Measurements from ENCODE around the gene CCDC33.

Gene CCDC33

DNA sequence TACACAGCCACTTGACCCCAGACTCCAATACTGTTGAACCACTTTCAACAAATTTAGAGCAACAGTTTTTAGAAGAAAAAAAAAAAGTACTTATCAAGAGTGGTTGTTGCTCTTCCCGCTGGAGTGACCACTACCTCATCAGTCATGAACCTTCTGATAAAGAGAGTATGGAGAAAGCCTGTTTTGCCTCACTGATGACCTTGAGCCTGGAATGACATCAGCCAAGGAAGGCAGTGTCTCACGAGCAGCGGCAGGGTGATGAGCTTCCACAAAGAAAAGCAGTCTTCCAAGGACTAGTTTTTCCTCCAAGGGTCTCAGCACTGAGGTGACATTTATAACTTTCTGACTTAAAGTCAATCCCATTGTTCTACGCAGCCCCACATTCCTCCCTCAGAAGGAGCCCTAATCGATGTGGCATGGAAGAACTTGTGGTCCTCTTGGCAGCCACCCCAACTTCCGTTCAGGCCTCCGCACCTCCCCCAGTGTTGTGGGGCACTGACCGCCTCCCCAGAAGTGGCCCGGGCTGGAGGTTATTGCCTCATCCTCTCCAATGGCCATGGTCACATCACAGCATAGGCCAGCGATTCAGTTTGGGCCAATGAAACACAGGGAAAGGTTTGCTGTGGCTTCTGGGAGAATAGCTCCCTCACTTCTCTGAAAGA, 133.1 kb downstream of the CCDC33 start:
- no peak for DNase-seq

GRCh38 chr15:74369756-74370155, 133.6 kb downstream of the CCDC33 start:
- no peak for DNase-seq

DNA sequence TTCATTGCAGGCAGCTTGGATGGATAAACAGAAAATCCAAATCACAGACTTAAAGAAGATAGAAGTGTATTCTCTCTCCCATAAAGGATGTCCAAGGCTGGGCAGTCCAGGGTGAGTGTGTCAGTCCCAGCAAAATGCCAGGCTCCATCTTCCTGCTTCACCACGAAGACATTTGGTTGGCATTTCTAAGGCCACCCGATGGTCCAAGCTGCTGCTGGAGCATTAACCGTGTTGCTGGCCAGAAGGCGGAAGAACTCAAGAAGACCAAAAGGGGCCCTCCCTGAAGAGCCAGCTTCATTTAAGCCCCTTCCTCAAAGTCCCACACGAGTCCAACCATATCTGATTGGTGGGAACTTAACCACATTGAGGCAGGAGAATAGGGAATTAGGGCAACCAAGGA, 134.3 kb downstream of the CCDC33 start:
- DNase-seq: no peak

- no peak for DNase-seq
These were observed 137.0 kb downstream of the CCDC33 start for GRCh38 chr15:74373056-74373650.

DNA sequence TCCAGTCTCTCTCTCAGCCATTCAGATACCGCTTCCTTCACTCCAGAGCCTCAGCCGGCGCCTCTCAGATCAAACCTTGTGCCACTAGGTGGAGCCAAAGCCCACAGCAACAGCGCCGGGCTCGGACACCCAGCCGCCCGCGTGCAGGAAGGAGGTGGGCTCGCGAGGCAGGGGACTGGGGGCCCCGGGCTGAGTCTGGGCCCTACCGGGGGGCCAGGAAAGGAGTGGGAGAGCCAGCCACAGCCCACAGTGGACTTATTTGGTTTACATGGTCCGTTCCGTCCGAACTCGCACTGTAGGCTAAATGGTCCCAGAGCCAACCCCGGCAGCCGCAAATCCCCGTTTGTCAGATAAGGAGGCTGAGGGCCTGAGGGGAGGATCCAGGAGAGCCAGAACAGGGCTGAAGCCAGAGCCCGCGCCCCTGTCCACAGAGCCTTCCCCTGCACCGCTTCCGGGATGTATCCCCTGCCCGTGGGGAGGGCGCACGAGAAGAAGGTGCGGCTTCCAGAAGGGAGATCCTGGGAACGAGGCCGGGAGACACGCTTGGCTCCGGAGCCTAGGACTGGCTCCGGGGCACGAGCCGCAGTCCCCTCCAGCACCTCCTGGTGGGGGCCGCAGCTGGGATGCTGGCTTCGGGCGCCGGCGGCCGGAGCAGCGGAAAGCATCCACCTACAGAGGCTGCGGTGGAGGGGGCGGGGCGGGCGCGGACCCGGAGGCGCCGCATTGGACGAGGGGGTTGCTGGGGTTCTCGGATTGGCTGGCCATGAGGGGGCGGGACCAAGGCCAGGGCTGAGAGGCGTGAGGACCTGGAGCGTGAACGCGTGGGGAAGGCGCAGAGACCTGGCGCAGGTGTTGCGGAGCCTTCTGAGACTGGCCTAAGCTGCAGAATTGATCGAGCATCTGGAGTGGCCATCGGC, 137.9 kb downstream of the CCDC33 start:
- peak; percentile 96 to 97 for DNase-seq

DNA sequence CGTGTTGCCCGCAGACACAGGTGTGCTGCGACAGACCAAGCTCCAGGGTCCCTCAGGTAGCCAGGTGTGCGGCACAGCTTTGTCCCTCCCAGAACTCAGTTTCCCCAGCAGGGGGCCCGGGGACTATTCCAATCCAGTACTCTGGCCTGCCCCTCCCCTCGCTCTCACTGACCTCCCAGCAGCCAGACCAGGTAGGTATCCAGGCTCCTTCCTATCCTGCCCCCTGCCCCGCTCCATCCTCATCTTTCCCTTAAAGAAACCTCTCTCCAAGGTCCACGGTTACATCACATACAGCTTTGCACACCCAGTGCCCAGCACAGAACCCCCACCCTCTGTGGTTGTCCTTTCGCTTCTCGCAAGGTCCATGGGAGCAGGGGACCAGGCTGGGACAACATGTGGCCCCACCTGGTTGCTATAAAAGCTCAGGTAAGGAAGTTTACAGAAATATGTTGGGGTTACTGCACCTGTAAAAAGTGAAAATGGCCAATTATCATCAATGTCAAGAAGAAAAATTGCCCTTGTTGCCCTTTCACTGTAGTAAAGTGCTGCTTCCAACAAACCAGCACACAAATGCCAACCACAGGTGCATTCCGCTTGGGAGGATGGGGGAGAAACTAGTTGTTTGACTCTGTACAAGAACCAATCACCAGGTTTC, 138.6 kb downstream of the CCDC33 start:
- DNase-seq: no peak

GRCh38 chr15:74375303-74375693, 139.2 kb downstream of the CCDC33 start:
- peak; percentile 84 to 88 for DNase-seq

GRCh38 chr15:74376226-74376625, 140.1 kb downstream of the CCDC33 start:
- DNase-seq: no peak

DNA sequence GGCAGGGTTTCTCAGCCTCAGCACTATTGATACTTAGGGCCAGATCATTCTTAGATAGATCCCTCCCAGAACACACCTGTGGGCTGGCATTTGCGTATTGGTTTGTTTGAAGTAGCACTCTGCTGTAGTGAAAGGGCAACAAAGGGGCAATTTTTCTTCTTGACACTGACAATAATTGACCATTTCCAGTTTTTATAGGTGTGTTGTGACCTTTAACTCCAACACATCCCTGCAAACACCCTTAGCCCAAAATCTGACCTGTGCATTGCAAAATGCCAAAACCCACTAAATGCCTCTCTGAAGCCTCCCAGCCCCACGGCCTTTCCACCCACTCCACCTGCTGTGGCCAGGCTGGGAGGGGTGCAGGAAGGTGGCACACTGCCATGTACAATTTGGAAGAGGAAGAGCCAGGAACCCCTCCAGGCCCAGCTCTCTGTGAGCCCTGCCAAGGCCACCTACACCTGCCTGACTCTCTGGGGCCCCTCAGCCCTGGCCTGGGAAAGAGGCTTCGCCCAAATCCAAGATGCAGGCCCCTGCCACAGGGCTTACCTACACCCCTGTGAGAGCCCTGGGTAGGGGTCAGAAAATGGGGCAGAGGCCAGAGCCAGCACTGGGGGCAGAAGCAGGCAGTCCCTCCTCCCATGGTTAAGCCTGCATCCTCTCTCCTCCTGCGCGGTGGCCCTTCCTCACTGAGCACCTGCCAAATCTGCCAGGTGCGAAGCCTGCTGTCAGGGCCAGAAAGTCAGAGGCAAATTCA, 140.9 kb downstream of the CCDC33 start:
- DNase-seq: no peak

GRCh38 chr15:74377831-74378766, 142.0 kb downstream of the CCDC33 start:
- DNase-seq: no peak

DNA sequence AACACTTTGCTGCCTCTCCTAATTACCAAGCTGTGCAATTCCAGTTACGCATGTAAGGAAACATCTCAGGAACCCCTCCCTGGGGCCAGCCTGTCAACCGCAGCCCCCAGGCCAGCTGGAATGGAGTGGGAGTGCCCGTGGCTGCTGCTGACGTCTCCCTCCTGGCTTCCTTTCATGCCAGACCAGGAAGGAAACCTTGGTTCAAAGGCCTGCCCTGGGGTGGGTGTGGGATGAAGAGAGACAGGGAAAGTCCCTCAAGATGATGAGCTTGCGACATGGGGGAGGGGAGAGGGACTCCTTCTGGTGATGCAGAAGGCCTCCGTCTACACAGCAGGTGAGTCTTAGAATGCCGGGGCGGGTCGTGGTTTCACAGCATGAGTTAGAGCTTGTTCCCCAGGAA, 142.7 kb downstream of the CCDC33 start:
- DNase-seq: peak; percentile 67 to 75

GRCh38 chr15:74380361-74381189, 144.4 kb downstream of the CCDC33 start:
- DNase-seq: no peak

GRCh38 chr15:74381190-74381453, 145.0 kb downstream of the CCDC33 start:
- DNase-seq: no peak

- DNase-seq: no peak
These were observed 145.4 kb downstream of the CCDC33 start for GRCh38 chr15:74381481-74381880.

DNA sequence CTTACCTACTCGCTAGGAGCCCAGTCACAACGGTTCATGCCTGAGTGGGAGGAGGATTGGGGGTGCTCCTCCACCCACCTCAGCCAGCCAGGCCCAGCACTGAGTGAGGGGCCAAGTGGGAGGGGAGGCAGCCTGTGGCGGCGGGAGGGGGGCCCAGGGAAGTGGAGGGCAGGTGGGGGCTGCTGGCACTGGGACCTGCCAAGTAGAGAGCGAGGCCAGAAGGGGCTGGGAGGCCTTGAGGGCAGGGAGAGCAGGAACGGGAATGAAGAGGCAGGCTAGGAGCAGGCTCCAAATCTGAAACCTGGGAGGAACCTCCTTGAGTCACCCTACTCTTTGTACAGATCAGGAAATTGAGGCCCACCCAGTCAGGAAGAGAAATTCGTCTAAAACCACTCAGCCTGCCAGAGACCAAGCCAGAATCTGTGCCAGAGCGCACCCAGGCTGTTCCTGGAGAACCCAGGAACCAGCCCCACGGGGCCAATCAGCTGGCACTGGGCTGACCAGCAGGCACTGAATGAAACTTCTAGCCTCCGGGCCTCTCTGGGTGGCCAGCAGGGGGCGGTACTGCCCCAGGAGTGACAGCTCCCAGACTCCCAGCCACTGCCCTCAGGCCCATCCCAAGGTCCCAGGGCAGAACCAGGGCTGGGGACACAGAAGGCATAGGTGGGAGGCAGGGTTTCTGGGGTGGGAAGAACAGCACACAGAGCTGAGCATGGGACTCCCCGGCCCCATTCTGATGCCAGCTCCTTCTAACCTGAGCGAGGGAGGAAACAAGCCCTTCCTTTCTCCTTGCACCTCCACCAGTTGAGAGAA, 146.1 kb downstream of the CCDC33 start:
- DNase-seq: peak; percentile 62 to 64

- DNase-seq: no peak
These were observed 147.2 kb downstream of the CCDC33 start for GRCh38 chr15:74383286-74383685.

GRCh38 chr15:74383695-74384565, 147.8 kb downstream of the CCDC33 start:
- peak; percentile 68 to 73 for DNase-seq

- no peak for DNase-seq
These were observed 148.4 kb downstream of the CCDC33 start for GRCh38 chr15:74384566-74384880.

Measured in activated CD4-positive, alpha-beta T cell treated with anti-CD3 and anti-CD28 coated beads, Interleukin-2, amount 50 U/mL, for 4 hours (primary cell).